ENCODE results near the gene CDRT15L2.
"Not testable (repeated sequence)": the region's sequence is repeated elsewhere in the genome, so short reads cannot be mapped to it uniquely, and the experiment has no call there.

DNA sequence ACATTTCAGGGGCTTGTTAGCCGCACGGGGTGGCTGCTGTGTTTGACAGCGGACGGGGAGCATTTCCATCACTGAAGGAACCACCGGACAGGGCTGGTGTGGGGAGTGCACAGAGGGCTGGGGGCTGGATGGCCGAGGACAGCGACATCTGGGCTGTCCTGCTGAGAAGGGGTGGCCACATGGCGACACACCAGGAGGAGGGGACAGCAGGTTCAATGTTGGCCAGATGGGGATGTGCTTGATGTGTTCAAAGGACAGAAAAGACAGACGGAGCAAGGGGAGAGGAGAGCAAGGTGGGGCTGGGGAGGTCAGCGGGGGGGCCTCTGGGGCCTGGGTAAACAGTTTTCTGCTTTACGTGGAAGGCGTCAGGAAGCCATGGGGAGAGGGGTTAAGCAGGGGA, 12.8 kb upstream of the CDRT15L2 start:
- not testable (repeated sequence) for TF ChIP-seq EZH2 (IDR thresholded peaks at IDR 0.05; ENCODE audit: low read length, missing control alignments); CTCF (conservative IDR thresholded peaks at IDR 0.05 in 1 of 2, IDR thresholded peaks at IDR 0.05 in 1 of 2; ENCODE audit: low read depth in 1 of 2, low read length in 2 of 2)

Data from fibroblast of lung (primary cell).